Measurements from ENCODE around the gene PLEKHA4. TPM values are rescaled to one million over a fixed set of nuclear protein-coding genes. Genes with fewer than 3 reads are reported as not detected.

PLEKHA4 gene
- total and polyA plus RNA-seq, 4 donors, result 4.4 to 17.2 (median 6.3) TPM

- TF ChIP-seq HNF4A (conservative IDR thresholded peaks at IDR 0.05), result peak; percentile 18 to 39
- no peak for TF ChIP-seq NR2F2 (IDR thresholded peaks at IDR 0.05)
- peak; percentile 11 for TF ChIP-seq HNF4G (IDR thresholded peaks at IDR 0.05)
- TF ChIP-seq FOXA1 (IDR thresholded peaks at IDR 0.05), result no peak
- TF ChIP-seq JUND (IDR thresholded peaks at IDR 0.05), result no peak
These were observed 52.4 kb downstream of the PLEKHA4 start (continued) for GRCh38 chr19:48815870-48816501.

DNA sequence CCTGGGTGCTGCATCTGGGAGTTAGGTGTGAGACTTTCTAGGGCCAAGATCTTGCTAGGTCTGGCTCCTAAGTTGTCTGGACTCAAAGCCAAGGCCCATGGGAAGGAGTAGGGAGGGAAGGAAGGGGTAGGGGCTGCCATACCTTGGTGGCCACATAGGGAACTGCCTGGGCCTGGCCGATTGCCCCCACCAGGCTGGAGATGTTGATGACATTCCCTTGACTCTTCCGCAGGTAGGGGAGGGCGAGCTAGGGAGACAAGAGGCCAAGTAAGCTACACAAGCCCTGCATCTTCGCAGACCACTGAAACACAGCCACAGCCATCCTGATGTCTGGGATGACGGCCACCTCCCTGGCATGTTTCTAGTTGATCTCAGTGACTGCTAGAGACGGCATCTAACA lies 53.5 kb downstream of the PLEKHA4 start:
- TF ChIP-seq SP1 (IDR thresholded peaks at IDR 0.05) (no peak), FOXA2 (IDR thresholded peaks at IDR 0.05) (no peak), JUND (IDR thresholded peaks at IDR 0.05) (no peak), FOXA1 (IDR thresholded peaks at IDR 0.05) (no peak), CTCF (IDR thresholded peaks at IDR 0.05; ENCODE audit: low read depth, low read length, missing input control) (no peak), MAX (IDR thresholded peaks at IDR 0.05) (no peak), NR2F2 (IDR thresholded peaks at IDR 0.05) (no peak), YY1 (IDR thresholded peaks at IDR 0.05) (no peak), EGR1 (IDR thresholded peaks at IDR 0.05; ENCODE audit: low read depth in 2 of 2) (no peak), HNF4G (IDR thresholded peaks at IDR 0.05) (no peak), RAD21 (IDR thresholded peaks at IDR 0.05) (no peak), TAF1 (conservative IDR thresholded peaks at IDR 0.05) (no peak), RXRA (IDR thresholded peaks at IDR 0.05) (no peak), GABPA (IDR thresholded peaks at IDR 0.05 in 1 of 2, conservative IDR thresholded peaks at IDR 0.05 in 1 of 2) (no peak)
- TF ChIP-seq, protein P1, sequence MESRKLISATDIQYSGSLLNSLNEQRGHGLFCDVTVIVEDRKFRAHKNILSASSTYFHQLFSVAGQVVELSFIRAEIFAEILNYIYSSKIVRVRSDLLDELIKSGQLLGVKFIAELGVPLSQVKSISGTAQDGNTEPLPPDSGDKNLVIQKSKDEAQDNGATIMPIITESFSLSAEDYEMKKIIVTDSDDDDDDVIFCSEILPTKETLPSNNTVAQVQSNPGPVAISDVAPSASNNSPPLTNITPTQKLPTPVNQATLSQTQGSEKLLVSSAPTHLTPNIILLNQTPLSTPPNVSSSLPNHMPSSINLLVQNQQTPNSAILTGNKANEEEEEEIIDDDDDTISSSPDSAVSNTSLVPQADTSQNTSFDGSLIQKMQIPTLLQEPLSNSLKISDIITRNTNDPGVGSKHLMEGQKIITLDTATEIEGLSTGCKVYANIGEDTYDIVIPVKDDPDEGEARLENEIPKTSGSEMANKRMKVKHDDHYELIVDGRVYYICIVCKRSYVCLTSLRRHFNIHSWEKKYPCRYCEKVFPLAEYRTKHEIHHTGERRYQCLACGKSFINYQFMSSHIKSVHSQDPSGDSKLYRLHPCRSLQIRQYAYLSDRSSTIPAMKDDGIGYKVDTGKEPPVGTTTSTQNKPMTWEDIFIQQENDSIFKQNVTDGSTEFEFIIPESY (IDR thresholded peaks at IDR 0.05), result no peak
- TF ChIP-seq, protein P2, sequence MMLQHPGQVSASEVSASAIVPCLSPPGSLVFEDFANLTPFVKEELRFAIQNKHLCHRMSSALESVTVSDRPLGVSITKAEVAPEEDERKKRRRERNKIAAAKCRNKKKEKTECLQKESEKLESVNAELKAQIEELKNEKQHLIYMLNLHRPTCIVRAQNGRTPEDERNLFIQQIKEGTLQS (IDR thresholded peaks at IDR 0.05), result no peak
- H3K27me3 ChIP-seq (ENCODE audit: control insufficient read depth in 4 of 4, insufficient read depth in 4 of 4, low read length in 3 of 4), result no peaks in the 10 kb centered on the region
- 93% methylated on average over 6 of the region's 6 CpGs for WGBS
- H3K4me1 ChIP-seq (ENCODE audit: control insufficient read depth in 4 of 4, insufficient read depth in 4 of 4, low read length in 3 of 4), result peaks cover 8 to 53% (median 34%) of the 10 kb centered on the region in 4 donors
- H3K4me3 ChIP-seq (ENCODE audit: low read depth in 1 of 3, low read length in 3 of 3), result no peak overlapping the region
- no peak overlapping the region for H3K9ac ChIP-seq (ENCODE audit: low read depth in 1 of 2, low read length in 2 of 2)
- no peaks in the 10 kb centered on the region for H3K9me3 ChIP-seq (ENCODE audit: control insufficient read depth in 4 of 4, low read length in 3 of 4)
- H3K36me3 ChIP-seq (ENCODE audit: control insufficient read depth in 4 of 4, insufficient read depth in 3 of 4, low read depth in 1 of 4, low read length in 3 of 4), result peaks cover 0 to 2% (median 0%) of the 10 kb centered on the region in 4 donors
- H3K27ac ChIP-seq (ENCODE audit: low read depth in 1 of 2, low read length in 2 of 2), result no peak overlapping the region
- DNase-seq (ENCODE audit: low spot score), result no peak

All from liver (tissue), 9 donors.